Osteoblast (primary cell): ENCODE results near the gene CHTOP. TPM values are rescaled to one million over a fixed set of nuclear protein-coding genes. Genes with fewer than 3 reads are reported as not detected.
"Not testable (repeated sequence)": the region's sequence is repeated elsewhere in the genome, so short reads cannot be mapped to it uniquely, and the experiment has no call there.

Experiments used
- DNase-seq: peaks from one replicate; pipeline ENCODE4 v3.0.0; 2011; ENCODE audit warnings: low spot score, mixed read lengths; ENCODE audit not compliant: insufficient read length; ENCODE audit errors: missing footprints
- H2AFZ ChIP-seq: 2 replicates; pipeline ENCODE4 v1.6.0; 2011; ENCODE audit warnings: mild to moderate bottlenecking, low read length
- H3K27ac ChIP-seq: 2 replicates; pipeline ENCODE4 v1.5.1; 2011; ENCODE audit warnings: mild to moderate bottlenecking, low read depth, low read length, moderate library complexity
- H3K27me3 ChIP-seq: 2 replicates; pipeline ENCODE4 v1.6.0; 2012; ENCODE audit warnings: mild to moderate bottlenecking, control low read depth, inconsistent platforms, low read length, moderate library complexity; ENCODE audit not compliant: insufficient read depth
- H3K36me3 ChIP-seq: 2 replicates; pipeline ENCODE4 v1.5.1; 2011; ENCODE audit warnings: mild to moderate bottlenecking, low read length, control low read depth, moderate library complexity; ENCODE audit not compliant: insufficient read depth
- H3K4me1 ChIP-seq: 2 replicates; pipeline ENCODE4 v1.5.1; 2011; ENCODE audit warnings: mild to moderate bottlenecking, low read length, control low read depth, moderate library complexity; ENCODE audit not compliant: insufficient read depth
- H3K4me2 ChIP-seq: 2 replicates; pipeline ENCODE4 v1.6.0; 2011; ENCODE audit warnings: mild to moderate bottlenecking, low read length; ENCODE audit not compliant: insufficient read depth
- H3K4me3 ChIP-seq: fragments of 200-600 bp; sonication (generic); 3 replicates; pipeline ENCODE4 v1.5.1; 2012; ENCODE audit warnings: mild to moderate bottlenecking, low read length, inconsistent platforms; ENCODE audit not compliant: insufficient read depth
- H3K79me2 ChIP-seq: 2 replicates; pipeline ENCODE4 v1.6.0; 2012; ENCODE audit warnings: mild to moderate bottlenecking, low read length, control low read depth, inconsistent platforms; ENCODE audit not compliant: insufficient read depth
- H3K9me3 ChIP-seq: 2 replicates; pipeline ENCODE4 v1.5.1; 2011; ENCODE audit warnings: low read depth, low read length, control low read depth
- H4K20me1 ChIP-seq: 2 replicates; pipeline ENCODE4 v1.6.0; 2012; ENCODE audit warnings: mild to moderate bottlenecking, low read length, control low read depth; ENCODE audit not compliant: insufficient read depth
- total RNA-seq: library from RNA; depleted of rRNA; stranded (reverse); fragments of >200 nt; gene quantifications from 2 replicates; pipeline ENCODE4 v1.2.3, GENCODE V29; 2012
- TF ChIP-seq, protein P1 (sequence below): IDR thresholded peaks from 2 replicates; pipeline ENCODE4 v1.5.1; 2011; ENCODE audit warnings: mild to moderate bottlenecking, low read depth, low read length, moderate library complexity; ENCODE audit errors: extremely low read depth

Gene CHTOP, protein sequence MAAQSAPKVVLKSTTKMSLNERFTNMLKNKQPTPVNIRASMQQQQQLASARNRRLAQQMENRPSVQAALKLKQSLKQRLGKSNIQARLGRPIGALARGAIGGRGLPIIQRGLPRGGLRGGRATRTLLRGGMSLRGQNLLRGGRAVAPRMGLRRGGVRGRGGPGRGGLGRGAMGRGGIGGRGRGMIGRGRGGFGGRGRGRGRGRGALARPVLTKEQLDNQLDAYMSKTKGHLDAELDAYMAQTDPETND
- 38.9 and 40.9 TPM in 2 replicates for total RNA-seq

DNA sequence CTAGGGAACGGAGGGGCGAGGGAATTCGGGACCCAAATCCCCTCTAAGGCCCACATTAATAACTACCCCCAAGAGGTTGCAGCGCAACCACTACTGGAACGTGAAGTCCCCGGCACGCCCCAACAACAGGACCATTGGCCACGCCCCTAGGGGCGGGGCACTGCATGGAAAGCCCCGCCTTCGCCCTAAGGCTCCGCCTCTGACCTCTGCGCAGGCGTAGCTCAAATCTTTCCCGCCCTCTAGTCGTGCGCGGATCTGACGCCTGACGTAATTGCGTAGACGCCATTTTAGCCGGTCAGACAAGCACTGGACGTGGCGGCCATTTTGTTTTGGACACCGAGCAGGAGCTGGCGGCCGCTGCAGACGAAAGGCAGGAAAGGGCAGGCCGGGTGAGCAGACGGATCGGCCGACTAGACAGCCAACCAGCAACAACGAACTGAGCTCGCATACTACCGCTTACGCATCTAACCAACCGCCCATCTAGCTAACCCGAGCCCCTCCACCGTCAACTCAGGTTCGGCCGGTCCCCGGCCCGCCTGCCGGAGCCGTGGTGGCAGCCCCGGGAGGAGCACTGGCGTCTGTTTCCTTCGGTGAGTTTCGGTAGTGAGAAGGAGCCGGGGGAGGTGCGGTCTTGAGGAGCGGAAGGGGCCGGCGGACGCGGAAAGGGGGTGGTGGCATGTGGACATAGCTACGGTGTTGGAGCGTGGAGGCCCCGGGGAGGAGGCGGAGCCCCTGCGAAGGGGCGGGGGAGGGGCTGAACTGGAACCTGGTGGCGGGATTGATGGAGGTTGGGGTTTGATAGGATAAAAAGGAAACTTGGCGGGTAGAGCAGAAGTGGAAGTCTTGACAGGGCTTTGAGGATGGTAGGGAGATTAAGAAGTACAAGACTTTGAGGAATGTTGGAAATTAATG is at the start of gene CHTOP:
Gene CHTOP, plus strand, starts transcription at position 313 of the 912 bp plus-strand sequence. CDS start 2,523 bp downstream, outside the sequence.
- Histone ChIP-seq H2AFZ (peak within 1 kb of the TSS; percentile 63), H3K4me2 (peak within 1 kb of the TSS; percentile 82), H3K27me3 (no peaks in the 10 kb centered on the region), H4K20me1 (peaks cover 19% of the 10 kb centered on the region), H3K4me1 (peaks cover 6% of the 10 kb centered on the region), H3K36me3 (peaks cover 30% of the 10 kb centered on the region), H3K9me3 (no peaks in the 10 kb centered on the region), H3K4me3 (peak within 1 kb of the TSS; percentile 95), H3K27ac (peak within 1 kb of the TSS; percentile 98), H3K79me2 (peaks cover 43% of the 10 kb centered on the region)
- TF ChIP-seq, protein P1, sequence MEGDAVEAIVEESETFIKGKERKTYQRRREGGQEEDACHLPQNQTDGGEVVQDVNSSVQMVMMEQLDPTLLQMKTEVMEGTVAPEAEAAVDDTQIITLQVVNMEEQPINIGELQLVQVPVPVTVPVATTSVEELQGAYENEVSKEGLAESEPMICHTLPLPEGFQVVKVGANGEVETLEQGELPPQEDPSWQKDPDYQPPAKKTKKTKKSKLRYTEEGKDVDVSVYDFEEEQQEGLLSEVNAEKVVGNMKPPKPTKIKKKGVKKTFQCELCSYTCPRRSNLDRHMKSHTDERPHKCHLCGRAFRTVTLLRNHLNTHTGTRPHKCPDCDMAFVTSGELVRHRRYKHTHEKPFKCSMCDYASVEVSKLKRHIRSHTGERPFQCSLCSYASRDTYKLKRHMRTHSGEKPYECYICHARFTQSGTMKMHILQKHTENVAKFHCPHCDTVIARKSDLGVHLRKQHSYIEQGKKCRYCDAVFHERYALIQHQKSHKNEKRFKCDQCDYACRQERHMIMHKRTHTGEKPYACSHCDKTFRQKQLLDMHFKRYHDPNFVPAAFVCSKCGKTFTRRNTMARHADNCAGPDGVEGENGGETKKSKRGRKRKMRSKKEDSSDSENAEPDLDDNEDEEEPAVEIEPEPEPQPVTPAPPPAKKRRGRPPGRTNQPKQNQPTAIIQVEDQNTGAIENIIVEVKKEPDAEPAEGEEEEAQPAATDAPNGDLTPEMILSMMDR = no peak
- DNase-seq = peak; percentile 98

DNA sequence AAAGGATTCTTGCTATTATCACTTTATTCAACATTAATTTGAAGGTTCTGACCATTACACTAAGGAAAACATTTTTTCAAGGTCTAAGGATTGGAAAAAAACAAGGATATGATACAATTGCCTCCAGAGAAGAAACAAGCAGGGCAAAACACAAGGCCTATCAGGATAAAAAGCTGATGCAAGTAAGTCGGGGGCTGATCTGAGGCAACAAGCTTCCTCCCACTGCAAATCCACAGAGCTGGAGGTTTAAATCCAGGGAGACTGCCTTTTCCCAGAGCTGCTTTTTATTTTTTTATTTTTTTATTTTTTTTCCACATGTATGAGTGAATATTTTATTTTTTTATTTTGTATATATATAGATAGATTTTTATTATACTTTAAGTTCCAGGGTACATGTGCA is 48.9 kb upstream of the CHTOP start:
- H4K20me1 ChIP-seq = no peaks in the 10 kb centered on the region

DNA sequence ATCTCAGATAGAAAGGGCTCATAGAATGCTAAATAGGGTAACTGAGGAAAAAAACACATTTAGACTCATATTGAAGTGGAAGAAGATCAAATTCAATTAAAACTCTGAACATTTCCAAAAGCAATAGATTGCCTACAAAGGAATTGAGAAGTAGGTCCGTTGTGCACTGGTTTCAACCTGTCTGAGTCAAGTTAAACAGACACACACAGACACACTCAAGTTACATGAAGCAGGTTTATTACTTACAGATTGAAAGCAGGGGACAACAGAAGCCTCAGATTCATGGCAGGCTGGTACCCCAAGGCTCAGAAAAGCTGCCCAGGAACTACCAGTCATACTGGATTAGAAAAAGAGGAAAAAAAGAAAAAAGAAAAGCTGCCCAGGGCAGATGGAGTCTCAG is 47.5 kb upstream of the CHTOP start:
- H3K4me2 ChIP-seq = no peak overlapping the region
- peaks cover 9% of the 10 kb centered on the region for H3K4me1 ChIP-seq
- no peak overlapping the region for H3K4me3 ChIP-seq
- no peaks in the 10 kb centered on the region for H3K9me3 ChIP-seq
- DNase-seq = no peak
- no peak overlapping the region for H3K27ac ChIP-seq
- H3K36me3 ChIP-seq = no peaks in the 10 kb centered on the region
- no peaks in the 10 kb centered on the region for H4K20me1 ChIP-seq
- no peaks in the 10 kb centered on the region for H3K27me3 ChIP-seq
- no peak overlapping the region for H2AFZ ChIP-seq
- TF ChIP-seq, protein P1 = no peak
- H3K79me2 ChIP-seq = no peaks in the 10 kb centered on the region

More for the DNA sequence above, 48.9 kb upstream of the CHTOP start:
- no peak overlapping the region for H3K4me3 ChIP-seq
- no peaks in the 10 kb centered on the region for H3K79me2 ChIP-seq
- H3K4me1 ChIP-seq = peaks cover 9% of the 10 kb centered on the region
- no peak for DNase-seq
- no peak overlapping the region for H3K4me2 ChIP-seq
- H3K27me3 ChIP-seq = no peaks in the 10 kb centered on the region
- no peak overlapping the region for H3K27ac ChIP-seq
- no peaks in the 10 kb centered on the region for H3K36me3 ChIP-seq
- TF ChIP-seq, protein P1 = no peak
- no peaks in the 10 kb centered on the region for H3K9me3 ChIP-seq
- no peak overlapping the region for H2AFZ ChIP-seq

DNA sequence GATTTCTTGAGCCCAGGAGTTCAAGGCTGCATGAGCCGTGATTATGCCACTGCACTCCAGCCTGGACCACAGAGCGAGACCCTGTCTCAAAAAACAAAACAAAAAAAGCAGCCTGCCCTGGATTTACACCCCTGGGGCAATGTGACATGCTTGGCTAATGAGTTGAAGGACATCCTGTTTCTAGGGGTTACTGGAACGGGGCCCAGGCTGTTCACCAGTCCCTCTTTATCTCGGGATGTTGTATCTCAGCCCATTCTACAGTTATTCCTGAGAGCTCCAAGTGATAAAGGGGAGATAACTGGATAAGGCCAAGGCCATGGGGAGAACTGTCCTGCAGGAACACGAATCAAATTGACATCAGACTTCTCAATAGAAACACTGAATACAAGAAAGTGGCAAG is 46.6 kb upstream of the CHTOP start:
- peaks cover 9% of the 10 kb centered on the region for H3K4me1 ChIP-seq
- H3K4me2 ChIP-seq = no peak overlapping the region
- no peak for DNase-seq
- H2AFZ ChIP-seq = no peak overlapping the region
- H3K4me3 ChIP-seq = no peak overlapping the region
- no peak overlapping the region for H3K27ac ChIP-seq
- H3K79me2 ChIP-seq = no peaks in the 10 kb centered on the region
- H3K27me3 ChIP-seq = no peaks in the 10 kb centered on the region
- TF ChIP-seq, protein P1 = no peak
- H4K20me1 ChIP-seq = no peaks in the 10 kb centered on the region
- no peaks in the 10 kb centered on the region for H3K36me3 ChIP-seq
- H3K9me3 ChIP-seq = no peaks in the 10 kb centered on the region

DNA sequence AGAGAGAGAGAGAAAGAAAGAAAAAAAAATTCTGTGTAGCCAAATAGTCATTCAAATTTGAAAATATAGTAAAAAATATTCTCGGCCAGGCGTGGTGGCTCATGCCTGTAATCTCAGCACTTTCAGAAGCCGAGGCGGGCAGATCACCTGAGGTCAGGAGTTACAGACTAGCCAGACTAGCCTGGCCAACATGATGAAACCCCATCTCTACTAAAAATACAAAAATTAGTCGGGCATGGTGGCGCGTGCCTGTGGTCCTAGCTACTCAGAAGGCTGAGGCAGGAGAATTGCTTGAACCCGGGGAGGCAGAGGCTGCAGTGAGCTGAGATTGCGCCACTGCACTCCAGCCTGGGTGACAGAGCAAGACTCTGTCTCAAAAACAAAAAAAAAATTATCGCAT is 45.8 kb upstream of the CHTOP start:
- not testable (repeated sequence) for H4K20me1 ChIP-seq, H3K27ac ChIP-seq, H2AFZ ChIP-seq, H3K27me3 ChIP-seq, H3K4me3 ChIP-seq, H3K79me2 ChIP-seq, H3K4me2 ChIP-seq, DNase-seq, H3K9me3 ChIP-seq, H3K4me1 ChIP-seq, H3K36me3 ChIP-seq
